IMR-90 (cell line): Measurements from ENCODE around the gene ZNF532.

Source experiments
- BHLHE40 ChIP-seq: fragments of 150-350 bp; IDR thresholded peaks from 2 replicates; pipeline ENCODE4 v1.6.1; 2016; ENCODE audit warnings: mild to moderate bottlenecking, low read depth, low read length
- CEBPB ChIP-seq: IDR thresholded peaks from 2 replicates; pipeline ENCODE4 v1.6.1; 2012; ENCODE audit warnings: low read depth, low read length, improper control_type of control experiment
- CTCF ChIP-seq: conservative IDR thresholded peaks from 2 replicates; pipeline ENCODE4 v1.5.1; 2012; ENCODE audit warnings: mild to moderate bottlenecking, low read depth, low read length, improper control_type of control experiment
- FOS ChIP-seq: fragments of 150-350 bp; IDR thresholded peaks from 2 replicates; pipeline ENCODE4 v1.6.1; 2016; ENCODE audit warnings: low read depth, low read length
- MAFK ChIP-seq: IDR thresholded peaks from 2 replicates; pipeline ENCODE4 v1.6.1; 2012; ENCODE audit warnings: low read depth, low read length, improper control_type of control experiment
- MXI1 ChIP-seq: IDR thresholded peaks from 2 replicates; pipeline ENCODE4 v1.6.1; 2012; ENCODE audit warnings: low read depth, mild to moderate bottlenecking, low read length, moderate library complexity, borderline replicate concordance
- POLR2A ChIP-seq: IDR thresholded peaks from 2 replicates; pipeline ENCODE4 v1.6.1; 2012; ENCODE audit warnings: mild to moderate bottlenecking, low read depth, low read length
- RAD21 ChIP-seq: IDR thresholded peaks from 2 replicates; pipeline ENCODE4 v1.6.1; 2012; ENCODE audit warnings: low read length, improper control_type of control experiment
- RCOR1 ChIP-seq: IDR thresholded peaks from 2 replicates; pipeline ENCODE4 v1.6.1; 2012; ENCODE audit warnings: mild to moderate bottlenecking, low read length, improper control_type of control experiment; ENCODE audit not compliant: insufficient replicate concordance
- RFX5 ChIP-seq: IDR thresholded peaks from 2 replicates; pipeline ENCODE4 v1.8.0; 2012; ENCODE audit warnings: low read depth, mild to moderate bottlenecking, low read length, moderate library complexity
- TF ChIP-seq, protein P1 (sequence below): fragments of 150-350 bp; IDR thresholded peaks from 2 replicates; pipeline ENCODE4 v1.6.1; 2016; ENCODE audit warnings: low read depth, mild to moderate bottlenecking, low read length, moderate library complexity, borderline replicate concordance

DNA sequence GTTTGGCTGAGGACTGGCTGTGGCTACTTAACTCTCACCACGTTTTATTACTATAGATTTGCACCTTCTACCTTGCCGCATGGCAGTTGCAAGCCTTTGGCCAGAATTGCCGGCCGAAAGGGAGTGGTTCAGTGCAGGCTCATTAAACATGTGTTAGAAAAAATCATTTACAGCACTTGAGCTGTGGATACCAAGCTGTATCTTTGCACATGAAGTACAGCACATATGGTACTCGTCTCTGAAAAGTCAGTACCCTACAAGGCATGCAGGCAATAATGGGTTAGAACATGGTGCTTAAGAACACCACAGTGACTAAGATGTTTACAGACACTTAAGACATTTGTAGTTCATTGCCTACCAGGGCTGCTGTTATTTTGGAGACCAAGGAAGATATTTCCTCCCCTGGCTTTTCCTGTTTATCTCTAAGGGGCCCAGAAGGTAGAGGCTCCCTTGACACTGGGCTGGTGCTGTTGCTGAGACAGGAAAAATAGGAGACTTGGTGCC is 103.1 kb downstream of the ZNF532 start:
- TF ChIP-seq CTCF, result no peak
- no peak for TF ChIP-seq POLR2A
- no peak for TF ChIP-seq MXI1
- TF ChIP-seq RAD21, result no peak
- TF ChIP-seq BHLHE40, result no peak
- TF ChIP-seq FOS, result no peak
- no peak for TF ChIP-seq RCOR1
- TF ChIP-seq RFX5, result no peak
- TF ChIP-seq CEBPB, result no peak
- no peak for TF ChIP-seq MAFK
- TF ChIP-seq, protein P1, sequence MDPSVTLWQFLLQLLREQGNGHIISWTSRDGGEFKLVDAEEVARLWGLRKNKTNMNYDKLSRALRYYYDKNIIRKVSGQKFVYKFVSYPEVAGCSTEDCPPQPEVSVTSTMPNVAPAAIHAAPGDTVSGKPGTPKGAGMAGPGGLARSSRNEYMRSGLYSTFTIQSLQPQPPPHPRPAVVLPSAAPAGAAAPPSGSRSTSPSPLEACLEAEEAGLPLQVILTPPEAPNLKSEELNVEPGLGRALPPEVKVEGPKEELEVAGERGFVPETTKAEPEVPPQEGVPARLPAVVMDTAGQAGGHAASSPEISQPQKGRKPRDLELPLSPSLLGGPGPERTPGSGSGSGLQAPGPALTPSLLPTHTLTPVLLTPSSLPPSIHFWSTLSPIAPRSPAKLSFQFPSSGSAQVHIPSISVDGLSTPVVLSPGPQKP, result no peak
